Heart right ventricle (tissue), 16 donors: Measurements from ENCODE around the gene PIN1. TPM values are rescaled to one million over a fixed set of nuclear protein-coding genes. Genes with fewer than 3 reads are reported as not detected.

Experiments
- ATAC-seq, 8 donors: fragments of 200-7000 bp; cut with Tn5 transposase; one replicate each; pipeline ENCODE4 v1.9.1; 2020; ENCODE audit warnings: mild to moderate bottlenecking in 8 of 8, moderate library complexity in 8 of 8, moderate number of reproducible peaks in 1 of 8
- DNase-seq, 2 donors: peaks; one replicate each; pipeline ENCODE4 v3.0.0-alpha.2; 2020
- H3K27ac ChIP-seq, 10 donors: fragments of 200-600 bp; sonication (generic) in 2 of 10; one replicate each; pipeline versions ENCODE4 v1.5.0 to v1.8.0; 2020 to 2022; ENCODE audit warnings: mild to moderate bottlenecking in 3 of 10
- H3K27me3 ChIP-seq, 7 donors: fragments of 200-600 bp; one replicate each; pipeline ENCODE4 v1.8.0; 2021 to 2022; ENCODE audit warnings: mild to moderate bottlenecking in 2 of 7
- H3K36me3 ChIP-seq, 9 donors: fragments of 200-600 bp; sonication (generic) in 1 of 9; one replicate each; pipeline versions ENCODE4 v1.5.0 to v1.8.0; 2020 to 2022; ENCODE audit warnings: mild to moderate bottlenecking in 2 of 9
- H3K4me1 ChIP-seq, 9 donors: fragments of 200-600 bp; sonication (generic) in 1 of 9; one replicate each; pipeline versions ENCODE4 v1.5.0 to v1.8.0; 2020 to 2022; ENCODE audit warnings: mild to moderate bottlenecking in 4 of 9
- H3K4me3 ChIP-seq, 10 donors: fragments of 200-600 bp; sonication (generic) in 2 of 10; one replicate each; pipeline versions ENCODE4 v1.5.0 to v1.8.0; 2020 to 2022; ENCODE audit warnings: mild to moderate bottlenecking in 7 of 10, moderate library complexity in 2 of 10
- H3K9me3 ChIP-seq, 11 donors: fragments of 200-600 bp in 10 of 11; sonication (generic) in 2 of 11; one replicate each; pipeline versions ENCODE4 v1.5.0 to v1.8.0; 2013 to 2022; ENCODE audit warnings: mild to moderate bottlenecking in 2 of 11, control low read depth in 1 of 11, moderate library complexity in 1 of 11
- CTCF ChIP-seq, 9 donors: fragments of 200-600 bp; sonication (generic) in 2 of 9; IDR thresholded peaks; one replicate each; pipeline versions ENCODE4 v1.5.0 to v1.8.0; 2021 to 2022; ENCODE audit warnings: antibody characterized with exemption in 9 of 9, mild to moderate bottlenecking in 5 of 9, moderate library complexity in 1 of 9
- WGBS, 2 donors: extraction: QIAGEN DNeasy Blood & Tissue Kit; methylation state at CpG; one replicate each; pipeline ENCODE4 v1.1.7; 2013; ENCODE audit warnings: inconsistent platforms in 1 of 2; 5-methylcytosine and 5-hydroxymethylcytosine counted together
- intact Hi-C, 10 donors: fragments of 100-400 bp; cut with DNase I; formaldehyde crosslinking; loops; one replicate each; pipeline versions ENCODE4 v1.11.1 to v1.14.2; 2022
- polyA plus RNA-seq, 2 donors: library from polyadenylated mRNA; stranded (reverse); fragments of 200-250 nt; gene quantifications; one replicate each; pipeline ENCODE4 v1.2.3, GENCODE V29; 2013
- total RNA-seq, 10 donors: library from RNA; stranded (reverse); fragmentation: NEBNext Ultra II Directional in 3 of 10; extraction: Animal tissue kit (Norgen Biotek cat#: 25700) in 3 of 10; gene quantifications; one replicate each; pipeline versions ENCODE4 v1.2.1 to v1.2.4, GENCODE V29; 2021 to 2023
- donor health status: Arrhythmogenic right ventricular cardiomyopathy.
- donor health status: ischemic (EF 13 %, LVEDD 7.1; RV severe dilation, severe dysfunction).
- donor health status: healthy with polysubstance abuse.
- donor health status: DM: no; HTN: yes; CAD: no.
- donor health status: DM: no; HTN: no; CAD: no.
- donor health status: ischemic (EF 25% LVEDD 6.9; RV normal size, moderate dysfunction).
- donor health status: ischemic (EF 25% LVEDD 5.7; RV mildly dilated, moderate dysfunction).
- donor health status: healthy.
- donor health status: DM: yes; HTN: yes; CAD: no.
- donor health status: Ischemic cardiomyopathy.
- donor health status: ischemic (EF 35%, LVEDD 5.7; RV mildly dilated, moderate dysfunction).
- donor health status: nonischemic (EF 11% LVEDD 7.7; RV severe dilation, severe dysfunction).
- donor health status: DM: yes; HTN: yes; CAD: no.
- donor health status: PGD.
- donor health status: ischemic (EF 29% LVEDD 5.4; RV normal size, mild dysfunction).
- donor health status: nonischemic (EF 23%, LVEDD 6.1; RV moderate dilation, normal function).

PIN1 gene
- total and polyA plus RNA-seq, 12 donors: 74.6 to 152 (median 90.8) TPM

- H3K4me1 ChIP-seq: peaks cover 0 to 19% (median 0%) of the 10 kb centered on the region in 9 donors
- H3K27ac ChIP-seq: peak overlapping the region in 1 of 10 donors; percentile 72
- DNase-seq (no peak), ATAC-seq (no peak)
- 75 to 84% methylated on average over 10 of the region's 10 CpGs for WGBS, 2 donors
- no peaks in the 10 kb centered on the region for H3K36me3 ChIP-seq
- no peaks in the 10 kb centered on the region for H3K27me3 ChIP-seq
- H3K9me3 ChIP-seq: no peaks in the 10 kb centered on the region
- TF ChIP-seq CTCF (IDR thresholded peaks at IDR 0.05): no peak
- intact Hi-C loops: no loop called here
- H3K4me3 ChIP-seq: peak overlapping the region in 1 of 10 donors; percentile 26
These were observed 23.0 kb downstream of the PIN1 start for GRCh38 chr19:9857920-9858746.

GRCh38 chr19:9858766-9859165 is 23.6 kb downstream of the PIN1 start:
- TF ChIP-seq CTCF (IDR thresholded peaks at IDR 0.05): no peak

GRCh38 chr19:9860407-9860806 is 25.3 kb downstream of the PIN1 start:
- no peak for TF ChIP-seq CTCF (IDR thresholded peaks at IDR 0.05)
- Histone ChIP-seq H3K27ac (no peak overlapping the region), H3K36me3 (no peaks in the 10 kb centered on the region), H3K4me3 (no peak overlapping the region), H3K9me3 (no peaks in the 10 kb centered on the region), H3K4me1 (peaks cover 0 to 19% (median 0%) of the 10 kb centered on the region in 9 donors), H3K27me3 (no peaks in the 10 kb centered on the region)
- DNase-seq (no peak), ATAC-seq (no peak)
- 79 to 82% methylated on average over 8 of the region's 8 CpGs for WGBS, 2 donors
- intact Hi-C loops: no loop called here

More at GRCh38 chr19:9858766-9859165, 23.6 kb downstream of the PIN1 start:
- Histone ChIP-seq H3K4me1 (peaks cover 0 to 19% (median 0%) of the 10 kb centered on the region in 9 donors), H3K9me3 (no peaks in the 10 kb centered on the region), H3K36me3 (no peaks in the 10 kb centered on the region), H3K4me3 (no peak overlapping the region), H3K27ac (peak overlapping the region in 1 of 10 donors; percentile 72), H3K27me3 (no peaks in the 10 kb centered on the region)
- DNase-seq: no peak
- intact Hi-C loops: no loop called here
- ATAC-seq: no peak

- Histone ChIP-seq H3K27me3 (no peaks in the 10 kb centered on the region), H3K36me3 (no peaks in the 10 kb centered on the region), H3K4me1 (peaks cover 0 to 19% (median 0%) of the 10 kb centered on the region in 9 donors), H3K9me3 (no peaks in the 10 kb centered on the region), H3K27ac (no peak overlapping the region), H3K4me3 (no peak overlapping the region)
- intact Hi-C loops: no loop called here
- TF ChIP-seq CTCF (IDR thresholded peaks at IDR 0.05): no peak
- ATAC-seq (no peak), DNase-seq (no peak)
- WGBS, 2 donors: 95 to 100% methylated on average over 1 of the region's 1 CpG
These were observed 26.4 kb downstream of the PIN1 start for GRCh38 chr19:9861503-9861902.
